Loucy (cell line): Measurements from ENCODE around the gene AGBL4.

ENCODE experiments used
- H2AFZ ChIP-seq: fragments of 200-600 bp; sonication (generic); 2 replicates; pipeline ENCODE4 v1.6.0; 2016; ENCODE audit warnings: antibody characterized with exemption, mild to moderate bottlenecking, low read length, moderate library complexity
- H3F3A ChIP-seq: fragments of 200-600 bp; 2 replicates; pipeline ENCODE4 v1.6.0; 2016; ENCODE audit warnings: antibody characterized with exemption, low read depth, mild to moderate bottlenecking
- H3K27me3 ChIP-seq: fragments of 200-600 bp; sonication (generic); 2 replicates; pipeline ENCODE4 v1.6.1; 2014; ENCODE audit warnings: low read length, mild to moderate bottlenecking; ENCODE audit not compliant: insufficient read depth, poor library complexity, severe bottlenecking
- H3K36me3 ChIP-seq: fragments of 200-600 bp; sonication (generic); 2 replicates; pipeline ENCODE4 v1.6.1; 2016; ENCODE audit warnings: low read length; ENCODE audit not compliant: insufficient read depth
- H3K4me1 ChIP-seq: fragments of 200-600 bp; sonication (generic); 2 replicates; pipeline ENCODE4 v1.5.1; 2014; ENCODE audit warnings: low read length, mild to moderate bottlenecking; ENCODE audit not compliant: insufficient read depth, poor library complexity, severe bottlenecking
- H3K4me2 ChIP-seq: fragments of 200-600 bp; sonication (generic); 2 replicates; pipeline ENCODE4 v1.6.0; 2014; ENCODE audit warnings: antibody characterized with exemption, low read length, low read depth, mild to moderate bottlenecking; ENCODE audit not compliant: poor library complexity, severe bottlenecking
- H3K4me3 ChIP-seq: fragments of 200-600 bp; sonication (generic); 2 replicates; pipeline ENCODE4 v1.5.1; 2014; ENCODE audit warnings: low read length, mild to moderate bottlenecking, mixed read lengths; ENCODE audit not compliant: poor library complexity, severe bottlenecking
- H3K79me2 ChIP-seq: fragments of 200-600 bp; sonication (generic); 2 replicates; pipeline ENCODE4 v1.6.1; 2014; ENCODE audit warnings: low read length; ENCODE audit not compliant: insufficient read depth
- H3K9ac ChIP-seq: fragments of 200-600 bp; sonication (generic); 2 replicates; pipeline ENCODE4 v1.6.0; 2014; ENCODE audit warnings: mild to moderate bottlenecking, low read depth, low read length, moderate library complexity; ENCODE audit not compliant: poor library complexity, severe bottlenecking
- H3K9me2 ChIP-seq: fragments of 200-600 bp; sonication (generic); replicated peaks from 2 replicates; pipeline ENCODE4 v1.6.1; 2016; ENCODE audit warnings: low read depth, low read length, mixed read lengths
- H3K9me3 ChIP-seq: fragments of 200-600 bp; sonication (generic); 2 replicates; pipeline ENCODE4 v1.6.1; 2014; ENCODE audit warnings: mild to moderate bottlenecking, antibody characterized with exemption, low read length, low read depth; ENCODE audit not compliant: insufficient read depth
- H4K20me1 ChIP-seq: fragments of 200-600 bp; sonication (generic); 2 replicates; pipeline ENCODE4 v1.6.0; 2014; ENCODE audit warnings: antibody characterized with exemption, low read length, mild to moderate bottlenecking; ENCODE audit not compliant: insufficient read depth, poor library complexity, severe bottlenecking
- EZH2phosphoT487 ChIP-seq: fragments of 200-600 bp; IDR thresholded peaks from 2 replicates; pipeline ENCODE4 v1.6.1; 2018; ENCODE audit warnings: antibody characterized with exemption, mild to moderate bottlenecking, moderate library complexity, borderline replicate concordance
- TF ChIP-seq, protein P1 (sequence below): fragments of 200-600 bp; sonication (generic); conservative IDR thresholded peaks from 2 replicates; pipeline ENCODE4 v1.5.1; 2014; ENCODE audit warnings: mild to moderate bottlenecking, antibody characterized with exemption, low read length

The AGBL4 gene

DNA sequence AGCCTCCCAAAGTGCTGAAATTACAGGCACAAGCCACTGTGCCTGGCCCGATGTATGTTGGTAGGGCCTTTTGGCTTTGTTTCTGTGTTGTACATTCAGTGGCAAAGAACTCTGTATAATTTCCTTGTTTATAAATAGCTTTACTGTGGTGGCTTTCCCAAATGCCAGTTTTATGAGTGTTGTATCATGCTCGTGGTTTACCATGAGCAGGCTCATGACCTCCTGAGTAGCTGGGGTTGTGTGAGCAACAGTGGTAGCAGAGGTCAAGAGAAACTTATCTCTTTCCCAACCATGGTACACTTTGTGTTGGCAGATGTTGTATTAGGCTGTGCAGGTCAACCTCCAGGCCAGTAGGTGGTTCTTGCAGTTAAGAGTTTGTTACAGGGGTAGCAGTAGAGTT is 826.7 kb downstream of the AGBL4 start:
- Histone ChIP-seq H3K79me2 (no peaks in the 10 kb centered on the region), H3K4me1 (no peaks in the 10 kb centered on the region), H3K36me3 (no peaks in the 10 kb centered on the region), H3K9me3 (peaks cover 4% of the 10 kb centered on the region; the same call in 1 of the 2 replicates), H3K9ac (no peak overlapping the region), H4K20me1 (no peaks in the 10 kb centered on the region), H3F3A (no peaks in the 10 kb centered on the region), H3K27me3 (no peaks in the 10 kb centered on the region), H3K9me2 (no peaks in the 10 kb centered on the region), H3K4me2 (no peak overlapping the region), H3K4me3 (no peak overlapping the region), H2AFZ (no peak overlapping the region)
- no peak for TF ChIP-seq EZH2phosphoT487
- TF ChIP-seq, protein P1, sequence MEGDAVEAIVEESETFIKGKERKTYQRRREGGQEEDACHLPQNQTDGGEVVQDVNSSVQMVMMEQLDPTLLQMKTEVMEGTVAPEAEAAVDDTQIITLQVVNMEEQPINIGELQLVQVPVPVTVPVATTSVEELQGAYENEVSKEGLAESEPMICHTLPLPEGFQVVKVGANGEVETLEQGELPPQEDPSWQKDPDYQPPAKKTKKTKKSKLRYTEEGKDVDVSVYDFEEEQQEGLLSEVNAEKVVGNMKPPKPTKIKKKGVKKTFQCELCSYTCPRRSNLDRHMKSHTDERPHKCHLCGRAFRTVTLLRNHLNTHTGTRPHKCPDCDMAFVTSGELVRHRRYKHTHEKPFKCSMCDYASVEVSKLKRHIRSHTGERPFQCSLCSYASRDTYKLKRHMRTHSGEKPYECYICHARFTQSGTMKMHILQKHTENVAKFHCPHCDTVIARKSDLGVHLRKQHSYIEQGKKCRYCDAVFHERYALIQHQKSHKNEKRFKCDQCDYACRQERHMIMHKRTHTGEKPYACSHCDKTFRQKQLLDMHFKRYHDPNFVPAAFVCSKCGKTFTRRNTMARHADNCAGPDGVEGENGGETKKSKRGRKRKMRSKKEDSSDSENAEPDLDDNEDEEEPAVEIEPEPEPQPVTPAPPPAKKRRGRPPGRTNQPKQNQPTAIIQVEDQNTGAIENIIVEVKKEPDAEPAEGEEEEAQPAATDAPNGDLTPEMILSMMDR, result no peak

DNA sequence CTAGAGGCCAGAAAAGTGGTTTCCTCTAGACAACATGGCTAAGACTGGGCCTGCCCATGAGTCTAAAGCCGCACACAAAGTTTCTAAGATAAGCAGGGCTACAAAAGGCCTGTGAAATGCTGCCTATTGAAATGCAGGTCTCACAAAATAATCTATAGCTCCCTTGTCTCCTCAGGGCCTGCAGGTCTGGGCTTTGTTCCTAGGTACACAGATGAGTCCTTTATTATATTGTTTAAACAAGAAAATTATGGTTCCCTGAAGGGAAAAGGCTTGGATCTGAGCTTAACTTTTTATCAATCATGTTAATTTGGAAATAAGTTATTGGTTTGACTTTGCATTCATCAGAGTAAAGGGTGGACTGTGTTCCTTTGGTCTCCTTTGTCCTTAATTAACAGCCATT is 833.6 kb downstream of the AGBL4 start:
- Histone ChIP-seq H3K9me3 (no peaks in the 10 kb centered on the region), H3K36me3 (no peaks in the 10 kb centered on the region), H3K79me2 (no peaks in the 10 kb centered on the region), H3K4me3 (no peak overlapping the region), H3K4me2 (no peak overlapping the region), H3F3A (no peaks in the 10 kb centered on the region), H2AFZ (no peak overlapping the region), H4K20me1 (no peaks in the 10 kb centered on the region), H3K9ac (no peak overlapping the region), H3K27me3 (no peaks in the 10 kb centered on the region), H3K4me1 (no peaks in the 10 kb centered on the region), H3K9me2 (no peaks in the 10 kb centered on the region)
- TF ChIP-seq, protein P1, result no peak
- no peak for TF ChIP-seq EZH2phosphoT487

DNA sequence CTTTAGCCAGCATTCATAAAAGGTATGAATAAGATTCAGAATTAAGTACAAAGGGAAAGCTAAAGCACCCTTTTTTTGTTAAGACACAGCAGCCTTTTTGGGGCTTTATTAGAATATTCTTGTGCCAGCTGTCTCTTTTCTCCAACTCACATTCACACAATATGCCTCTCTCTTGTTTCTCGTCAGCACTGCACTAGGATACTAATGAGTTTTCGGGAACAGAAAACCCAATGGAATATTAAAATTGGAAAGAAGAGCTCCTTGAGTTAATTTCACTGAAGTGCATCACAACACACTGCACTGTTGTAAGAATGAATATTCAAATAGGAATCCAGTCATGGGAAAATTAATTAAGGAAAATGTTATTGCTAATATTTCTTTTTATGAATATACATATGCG is 836.7 kb downstream of the AGBL4 start:
- H3K79me2 ChIP-seq, result no peaks in the 10 kb centered on the region
- H4K20me1 ChIP-seq, result no peaks in the 10 kb centered on the region
- no peak for TF ChIP-seq EZH2phosphoT487
- TF ChIP-seq, protein P1, result no peak
- H3K9me2 ChIP-seq, result no peaks in the 10 kb centered on the region
- no peaks in the 10 kb centered on the region for H3K27me3 ChIP-seq
- H3K4me1 ChIP-seq, result no peaks in the 10 kb centered on the region
- H3F3A ChIP-seq, result no peaks in the 10 kb centered on the region
- H3K9ac ChIP-seq, result no peak overlapping the region
- no peak overlapping the region for H3K4me2 ChIP-seq
- no peaks in the 10 kb centered on the region for H3K9me3 ChIP-seq
- no peak overlapping the region for H3K4me3 ChIP-seq
- no peaks in the 10 kb centered on the region for H3K36me3 ChIP-seq
- H2AFZ ChIP-seq, result no peak overlapping the region
